Embryonic facial prominence (tissue), 1 donor: ENCODE measurements around the gene FAM118B.

ENCODE experiments used
- DNase-seq: peaks from one replicate; pipeline ENCODE4 v3.0.0-alpha.2; 2016; ENCODE audit errors: extremely low spot score

The FAM118B gene

GRCh38 chr11:126211236-126212088 lies at the start of gene FAM118B, which contains the start of gene RPUSD4:
Gene FAM118B (plus strand): TSS chr11:126211782. CDS start chr11:126235002, 23,220 bp downstream.
Gene RPUSD4 (minus strand): TSS chr11:126211650. CDS start chr11:126211638, 12 bp downstream.
- peak; percentile 95 for DNase-seq

- no peak for DNase-seq
Observed at GRCh38 chr11:126162306-126163030, 49.1 kb upstream of the FAM118B start.

DNA sequence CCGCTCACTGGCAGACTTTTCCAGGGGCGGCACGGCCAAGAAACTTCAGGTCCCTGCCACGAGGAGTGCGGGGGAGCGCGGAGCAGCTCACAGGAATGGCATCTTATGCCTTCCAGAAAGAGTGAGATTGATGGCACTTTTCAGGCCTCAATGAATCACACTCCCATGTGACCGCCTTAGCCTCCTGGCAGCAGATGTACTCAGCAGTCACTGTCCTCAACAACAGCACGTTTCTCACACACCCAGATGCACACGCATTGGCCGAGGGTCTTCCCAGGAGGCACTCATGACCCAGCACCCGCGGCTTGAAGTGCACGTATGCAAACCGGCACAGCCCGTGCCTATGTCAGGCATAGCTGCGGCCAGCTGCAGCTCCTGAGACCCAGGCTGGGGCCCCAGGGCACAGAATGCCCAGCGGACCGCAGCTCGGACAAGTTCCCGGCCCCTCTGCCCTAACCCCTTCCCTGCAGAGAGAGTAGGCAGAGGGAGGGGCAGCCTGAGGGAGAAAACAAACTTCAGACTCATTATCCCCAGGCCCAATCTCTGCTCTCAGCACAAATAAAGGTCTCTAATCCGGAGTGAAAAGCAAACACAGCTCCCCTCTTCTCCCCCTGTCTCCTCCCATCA lies 48.4 kb upstream of the FAM118B start:
- DNase-seq, result no peak

DNA sequence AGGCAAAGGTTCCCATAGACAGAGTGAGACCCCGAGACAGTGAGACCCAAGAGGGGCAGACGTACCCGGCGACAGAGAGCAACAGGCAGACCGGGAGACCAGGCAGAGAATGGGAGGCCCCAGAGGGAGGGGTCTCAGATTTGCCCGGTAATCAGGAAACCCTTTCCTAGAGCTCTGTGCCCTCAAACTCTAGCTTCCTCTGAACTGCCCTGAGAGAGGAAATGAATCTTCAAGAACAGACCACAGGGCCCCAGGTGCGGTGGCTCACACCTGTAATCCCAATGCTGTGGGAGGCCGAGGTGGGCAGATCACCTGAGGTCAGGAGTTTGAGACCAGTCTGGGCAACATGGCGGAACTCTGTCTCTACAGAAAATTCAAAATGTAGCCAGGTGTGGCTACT lies 47.8 kb upstream of the FAM118B start:
- DNase-seq, result no peak

DNA sequence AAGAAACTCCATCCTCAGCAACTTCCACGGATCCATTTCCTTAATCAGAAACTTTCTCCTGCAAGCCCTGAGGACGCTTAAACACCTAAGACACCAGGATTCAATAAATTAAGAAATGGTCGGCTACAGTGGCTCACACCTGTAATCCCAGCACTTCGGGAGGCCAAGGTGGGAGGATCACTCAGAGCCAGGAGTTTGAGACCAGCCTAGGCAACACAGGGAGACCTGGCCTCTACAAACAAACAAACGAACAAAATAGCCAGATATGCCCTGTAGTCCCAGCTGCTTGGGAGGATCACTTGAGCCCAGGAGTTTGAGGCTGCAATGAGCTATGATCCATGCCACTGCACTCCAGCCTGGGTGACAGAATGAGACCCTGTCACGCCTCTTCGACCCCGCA lies 46.8 kb upstream of the FAM118B start:
- no peak for DNase-seq

DNA sequence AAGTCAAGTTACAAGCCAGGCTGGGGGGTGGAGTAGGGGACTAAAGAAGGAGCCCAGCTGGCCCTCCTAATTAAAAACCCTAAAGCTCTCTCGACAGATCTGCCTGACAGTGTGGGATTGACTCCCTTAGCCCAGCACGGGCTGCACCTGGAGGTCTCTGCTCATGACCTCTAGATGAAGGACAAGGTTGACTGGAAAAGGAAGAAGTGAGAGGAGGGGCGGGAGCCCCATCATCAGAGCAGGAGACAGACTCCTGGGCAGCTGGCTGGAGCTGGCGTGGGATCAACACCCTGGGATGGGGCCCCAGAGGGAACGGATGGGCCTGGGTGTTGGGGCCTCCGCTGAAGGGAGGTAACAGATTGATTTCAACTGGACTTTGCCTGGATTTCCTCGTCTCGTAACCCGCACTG lies 46.3 kb upstream of the FAM118B start:
- DNase-seq, result no peak

GRCh38 chr11:126165757-126166156 lies 45.8 kb upstream of the FAM118B start:
- DNase-seq, result no peak

DNA sequence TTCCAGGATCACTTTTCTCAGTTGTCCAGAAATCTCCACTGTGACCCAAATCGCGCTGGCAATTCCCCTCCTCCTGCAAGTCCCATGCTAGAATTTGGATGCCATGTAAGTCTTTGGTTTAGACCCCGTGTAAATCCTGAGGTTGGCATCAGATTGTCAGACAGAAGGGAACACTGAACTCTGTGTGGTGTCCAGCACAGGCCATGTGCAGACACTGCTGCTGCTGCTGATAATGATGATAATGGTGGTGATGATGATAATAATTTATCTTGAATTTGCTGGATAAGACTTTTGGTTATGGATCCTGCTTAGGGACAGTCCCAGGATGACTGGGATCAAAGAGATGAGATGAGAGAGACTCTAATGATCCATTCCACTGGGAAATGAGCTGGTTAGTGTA lies 45.2 kb upstream of the FAM118B start:
- no peak for DNase-seq

- peak; percentile 69 for DNase-seq
Observed at GRCh38 chr11:126167488-126167887, 44.1 kb upstream of the FAM118B start.

- DNase-seq, result no peak
Observed at GRCh38 chr11:126169291-126169690, 42.3 kb upstream of the FAM118B start.

DNA sequence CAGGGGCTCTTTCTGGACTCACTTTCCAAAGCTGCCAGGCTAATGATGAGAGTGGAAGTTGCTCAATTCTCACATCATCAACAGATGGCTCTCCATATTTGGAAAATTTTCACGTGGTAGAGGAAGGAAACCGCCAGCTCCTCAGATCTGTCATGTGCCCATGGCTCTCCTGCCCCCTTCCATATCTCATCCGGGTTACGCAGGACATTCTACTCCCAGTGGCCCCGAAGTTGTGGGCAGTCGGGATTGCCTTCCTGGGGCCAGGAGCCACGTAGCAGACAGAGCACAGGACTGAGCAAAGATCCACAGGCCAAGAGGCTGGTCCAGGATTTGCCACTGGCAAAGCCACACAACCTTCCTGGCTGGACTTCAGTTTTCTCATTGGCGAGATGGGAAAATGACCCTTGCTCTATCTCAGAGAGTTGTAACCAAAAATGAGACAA lies 39.0 kb upstream of the FAM118B start:
- no peak for DNase-seq

- DNase-seq, result no peak
Observed at GRCh38 chr11:126173257-126173656, 38.3 kb upstream of the FAM118B start.

- DNase-seq, result no peak
Observed at GRCh38 chr11:126174816-126175215, 36.8 kb upstream of the FAM118B start.

- peak; percentile 63 for DNase-seq
Observed at GRCh38 chr11:126175393-126175792, 36.2 kb upstream of the FAM118B start.

DNA sequence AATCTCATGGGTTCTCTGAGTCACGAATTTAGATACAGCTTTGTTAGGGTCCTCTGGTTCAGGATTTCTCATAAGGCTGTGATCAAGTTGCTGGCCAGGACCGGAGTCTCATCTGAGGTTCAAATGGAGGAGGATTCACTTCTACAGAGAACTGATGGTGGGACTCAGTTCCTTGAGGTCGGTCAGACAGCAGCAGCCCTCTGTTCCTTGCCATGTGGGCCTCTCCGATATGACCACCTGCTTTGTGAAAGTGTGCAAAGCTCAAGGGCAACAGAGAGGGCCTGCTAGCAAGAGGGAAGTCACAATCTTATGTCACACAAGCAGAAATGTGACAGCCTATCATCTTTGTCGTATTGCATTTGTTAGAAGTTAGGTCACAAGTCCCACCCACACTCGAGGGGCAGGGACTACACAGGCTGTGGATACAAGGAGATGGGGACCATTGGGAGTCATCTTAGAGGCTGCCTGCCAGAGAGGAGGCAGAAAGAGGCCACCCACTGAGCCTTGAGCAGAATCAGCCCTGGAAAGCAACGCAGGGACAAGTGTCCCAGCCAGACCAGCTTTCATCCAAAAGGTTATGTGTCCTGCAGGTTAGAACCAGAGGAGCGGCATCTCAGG lies 34.6 kb upstream of the FAM118B start:
- no peak for DNase-seq

- DNase-seq, result no peak
Observed at GRCh38 chr11:126181939-126182730, 29.4 kb upstream of the FAM118B start.

DNA sequence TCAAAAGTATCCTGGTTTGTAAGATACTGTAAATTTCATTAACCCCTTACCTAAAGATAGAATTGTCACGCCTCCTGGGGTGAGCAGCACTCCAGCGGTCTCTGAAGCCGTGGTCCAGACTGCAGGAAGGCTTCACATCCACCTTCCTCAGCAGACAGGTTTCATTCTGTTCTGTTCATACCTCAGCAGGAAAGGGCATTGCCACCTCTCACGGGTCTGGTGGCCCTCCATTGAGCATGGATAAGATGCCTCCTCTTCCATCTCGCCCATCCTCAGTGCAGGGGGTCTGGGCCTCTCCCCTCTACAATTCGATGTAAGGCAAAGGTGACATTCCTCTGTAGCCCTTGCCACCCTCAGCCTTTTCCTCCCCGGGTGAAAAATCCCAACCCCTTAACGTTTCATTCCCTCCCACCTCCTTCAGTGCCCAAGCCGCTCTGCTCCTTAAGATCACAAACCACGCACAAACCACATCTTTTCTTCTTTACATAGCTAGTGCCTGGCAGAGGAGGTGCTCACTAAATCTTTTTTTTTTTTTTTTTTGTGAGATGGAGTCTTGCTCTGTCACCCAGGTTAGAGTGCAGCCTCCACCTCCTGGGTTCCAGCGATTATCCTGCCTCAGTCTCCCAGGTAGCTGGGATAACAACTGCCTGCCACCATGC lies 28.7 kb upstream of the FAM118B start:
- DNase-seq, result no peak

- DNase-seq, result no peak
Observed at GRCh38 chr11:126185259-126186024, 26.1 kb upstream of the FAM118B start.

- no peak for DNase-seq
Observed at GRCh38 chr11:126186025-126186698, 25.4 kb upstream of the FAM118B start.
